ENCODE measurements around the gene MAML2. TPM values are rescaled to one million over a fixed set of nuclear protein-coding genes. Genes with fewer than 3 reads are reported as not detected.

The MAML2 gene
- total RNA-seq, 2 experiments from 2014 or later = 0.15 to 1.0 TPM

- H3K27ac ChIP-seq (ENCODE audit: low read depth, low read length, poor library complexity, severe bottlenecking) = no peak overlapping the region
- CTCF ChIA-PET (ENCODE audit: unreplicated experiment) = interaction anchor here (0.6 to 0.9 kb wide), 2 partner anchors 217 to 224 kb away, joined by 3 to 4 read pairs; no protein-coding TSS in a partner anchor
- no peaks in the 10 kb centered on the region for H3K36me3 ChIP-seq (ENCODE audit: insufficient read depth, low read length)
- no peak overlapping the region for H3K4me2 ChIP-seq (ENCODE audit: low read length)
- H4K20me1 ChIP-seq (ENCODE audit: insufficient read depth, low read length) = no peaks in the 10 kb centered on the region
- intact Hi-C loops (cut with micrococcal nuclease; ENCODE audit: unreplicated experiment) = no loop called here
- H3K79me2 ChIP-seq (ENCODE audit: insufficient read depth, low read depth, low read length) = no peaks in the 10 kb centered on the region
- H2AFZ ChIP-seq (ENCODE audit: low read length) = no peak overlapping the region
- no peaks in the 10 kb centered on the region for H3K9me2 ChIP-seq (ENCODE audit: insufficient read depth, low read length)
- TF ChIP-seq CTCF (conservative IDR thresholded peaks at IDR 0.05; ENCODE audit: low read length) = no peak
- no peak for TF ChIP-seq EZH2phosphoT487 (IDR thresholded peaks at IDR 0.05; ENCODE audit: borderline replicate concordance, low read depth, low read length)
- POLR2A ChIA-PET = interaction anchor here (0.6 kb wide), 1 partner anchor 97 kb away, joined by 5 read pairs; no protein-coding TSS in a partner anchor
- H3K4me1 ChIP-seq (ENCODE audit: insufficient read depth, low read length, poor library complexity, severe bottlenecking) = peaks cover 39% of the 10 kb centered on the region
- H3K4me3 ChIP-seq (ENCODE audit: low read depth, low read length, poor library complexity, severe bottlenecking) = no peak overlapping the region
- BruUV-seq (replicated peaks) = no TSS peak
- no peaks in the 10 kb centered on the region for H3K9me3 ChIP-seq (ENCODE audit: low read length)
- no peak for DNase-seq (ENCODE audit: low spot score)
Observed at GRCh38 chr11:96340555-96340885, 2.5 kb downstream of the MAML2 start.

- H3K79me2 ChIP-seq (ENCODE audit: insufficient read depth, low read depth, low read length) = no peaks in the 10 kb centered on the region
- H4K20me1 ChIP-seq (ENCODE audit: insufficient read depth, low read length) = no peaks in the 10 kb centered on the region
- peaks cover 39% of the 10 kb centered on the region for H3K4me1 ChIP-seq (ENCODE audit: insufficient read depth, low read length, poor library complexity, severe bottlenecking)
- no peaks in the 10 kb centered on the region for H3K9me3 ChIP-seq (ENCODE audit: low read length)
- no peak overlapping the region for H3K4me3 ChIP-seq (ENCODE audit: low read depth, low read length, poor library complexity, severe bottlenecking)
- no peak overlapping the region for H3K27ac ChIP-seq (ENCODE audit: low read depth, low read length, poor library complexity, severe bottlenecking)
- no TSS peak for BruUV-seq (replicated peaks)
- H3K4me2 ChIP-seq (ENCODE audit: low read length) = peak overlapping the region; percentile 47
- H3K9me2 ChIP-seq (ENCODE audit: insufficient read depth, low read length) = no peaks in the 10 kb centered on the region
- DNase-seq (ENCODE audit: low spot score) = no peak
- intact Hi-C loops (cut with micrococcal nuclease; ENCODE audit: unreplicated experiment) = no loop called here
- POLR2A ChIA-PET = interaction anchor here (0.6 to 1.1 kb wide), 5 partner anchors 10 to 285 kb away, joined by 3 to 5 read pairs (median 3); no protein-coding TSS in a partner anchor
- H3K36me3 ChIP-seq (ENCODE audit: insufficient read depth, low read length) = no peaks in the 10 kb centered on the region
- H2AFZ ChIP-seq (ENCODE audit: low read length) = peak overlapping the region; percentile 71; the same call in 1 of the 2 replicates
- TF ChIP-seq EZH2phosphoT487 (IDR thresholded peaks at IDR 0.05; ENCODE audit: borderline replicate concordance, low read depth, low read length) (no peak), CTCF (conservative IDR thresholded peaks at IDR 0.05; ENCODE audit: low read length) (no peak)
- CTCF ChIA-PET (ENCODE audit: unreplicated experiment) = interaction anchor here (0.6 to 0.9 kb wide), 2 partner anchors 216 to 224 kb away, joined by 3 to 4 read pairs; no protein-coding TSS in a partner anchor
Observed at GRCh38 chr11:96339706-96340554, 3.1 kb downstream of the MAML2 start.
